G401 (cell line): ENCODE data around the gene PCDHA11. TPM values are rescaled to one million over a fixed set of nuclear protein-coding genes. Genes with fewer than 3 reads are reported as not detected.
"Not testable (repeated sequence)": the region's sequence is repeated elsewhere in the genome, so short reads cannot be mapped to it uniquely, and the experiment has no call there.

Source experiments
- DNase-seq: peaks from one replicate; pipeline ENCODE4 v3.0.0-alpha.2; 2015; ENCODE audit warnings: low spot score
- in situ Hi-C: cut with HindIII; loops from 2 replicates; pipeline ENCODE4 v1.10.0; 2016; ENCODE audit warnings: low sequenced_read_pairs, mixed read lengths
- total RNA-seq: library from RNA; depleted of rRNA; stranded (reverse); fragments of >200 nt; shearing (Covaris generic); gene quantifications from 2 replicates; pipeline ENCODE4 v1.2.3, GENCODE V29; 2014; rRNA removed

Gene PCDHA11, protein sequence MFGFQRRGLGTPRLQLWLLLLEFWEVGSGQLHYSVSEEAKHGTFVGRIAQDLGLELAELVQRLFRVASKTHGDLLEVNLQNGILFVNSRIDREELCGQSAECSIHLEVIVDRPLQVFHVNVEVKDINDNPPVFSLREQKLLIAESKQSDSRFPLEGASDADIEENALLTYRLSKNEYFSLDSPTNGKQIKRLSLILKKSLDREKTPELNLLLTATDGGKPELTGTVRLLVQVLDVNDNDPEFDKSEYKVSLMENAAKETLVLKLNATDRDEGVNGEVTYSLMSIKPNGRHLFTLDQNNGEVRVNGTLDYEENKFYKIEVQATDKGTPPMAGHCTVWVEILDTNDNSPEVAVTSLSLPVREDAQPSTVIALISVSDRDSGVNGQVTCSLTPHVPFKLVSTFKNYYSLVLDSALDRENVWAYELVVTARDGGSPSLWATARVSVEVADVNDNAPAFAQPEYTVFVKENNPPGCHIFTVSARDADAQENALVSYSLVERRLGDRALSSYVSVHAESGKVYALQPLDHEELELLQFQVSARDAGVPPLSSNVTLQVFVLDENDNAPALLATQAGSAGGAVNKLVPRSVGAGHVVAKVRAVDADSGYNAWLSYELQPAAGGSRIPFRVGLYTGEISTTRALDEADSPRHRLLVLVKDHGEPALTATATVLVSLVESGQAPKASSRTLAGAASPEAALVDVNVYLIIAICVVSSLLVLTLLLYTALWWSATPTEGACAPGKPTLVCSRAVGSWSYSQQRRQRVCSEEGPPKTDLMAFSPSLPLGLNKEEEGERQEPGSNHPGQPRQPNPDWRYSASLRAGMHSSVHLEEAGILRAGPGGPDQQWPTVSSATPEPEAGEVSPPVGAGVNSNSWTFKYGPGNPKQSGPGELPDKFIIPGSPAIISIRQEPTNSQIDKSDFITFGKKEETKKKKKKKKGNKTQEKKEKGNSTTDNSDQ
- total RNA-seq: 6.6 and 7.1 TPM in 2 replicates

- in situ Hi-C loops: no loop called here
- DNase-seq: peak; percentile 81
These were observed at the start of gene PCDHA11 for GRCh38 chr5:140868721-140869554. Gene PCDHA11 (plus strand): TSS chr5:140868957. CDS start chr5:140869104, 147 bp downstream.

DNA sequence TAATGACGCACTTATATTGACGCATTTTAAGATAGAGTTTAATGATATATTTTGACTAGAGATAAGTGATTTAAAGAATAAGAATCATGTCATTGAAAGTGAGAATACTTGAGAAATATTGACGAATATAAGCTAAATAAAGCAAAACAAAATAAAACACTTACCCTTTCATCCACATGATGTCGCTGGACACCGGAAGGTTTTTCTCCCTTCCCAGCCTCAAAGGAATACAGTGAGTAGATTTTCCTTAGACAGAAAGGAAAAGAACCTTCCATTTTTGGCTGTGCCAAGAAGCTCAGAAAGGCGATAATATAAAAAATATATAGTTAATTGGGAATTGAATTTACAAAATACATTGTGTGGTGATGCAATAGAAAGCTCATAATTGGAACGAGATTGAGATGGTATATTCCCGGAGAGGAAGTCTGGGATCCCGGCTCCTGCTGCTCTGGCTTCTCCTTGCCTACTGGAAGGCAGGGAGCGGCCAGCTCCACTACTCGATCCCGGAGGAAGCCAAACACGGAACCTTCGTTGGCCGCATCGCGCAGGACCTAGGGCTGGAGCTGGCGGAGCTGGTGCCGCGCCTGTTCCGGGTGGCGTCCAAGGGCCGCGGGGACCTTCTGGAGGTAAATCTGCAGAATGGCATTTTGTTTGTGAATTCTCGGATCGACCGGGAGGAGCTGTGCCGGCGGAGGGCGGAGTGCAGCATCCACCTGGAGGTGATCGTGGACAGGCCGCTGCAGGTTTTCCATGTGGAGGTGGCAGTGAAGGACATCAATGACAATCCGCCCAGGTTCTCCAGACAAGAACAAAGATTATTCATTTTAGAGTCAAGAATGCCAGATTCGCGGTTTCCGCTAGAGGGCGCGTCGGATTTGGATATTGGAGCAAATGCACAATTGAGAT, 47.1 kb upstream of the PCDHA11 start, which contains the start of gene PCDHA5:
PCDHA5 (plus strand) TSS at position 239 of the 906 bp plus-strand sequence.
- in situ Hi-C loops: no loop called here
- peak; percentile 57 for DNase-seq

DNA sequence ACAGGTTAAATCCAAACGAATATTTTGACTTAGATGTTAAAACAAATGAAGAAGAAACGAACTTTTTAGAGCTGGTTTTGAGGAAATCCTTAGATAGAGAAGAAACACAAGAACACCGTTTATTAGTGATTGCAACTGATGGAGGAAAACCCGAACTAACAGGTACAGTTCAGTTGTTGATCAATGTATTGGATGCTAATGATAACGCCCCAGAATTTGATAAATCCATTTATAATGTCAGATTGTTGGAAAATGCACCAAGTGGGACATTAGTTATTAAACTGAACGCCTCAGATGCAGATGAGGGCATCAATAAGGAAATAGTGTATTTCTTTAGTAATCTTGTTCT, 46.5 kb upstream of the PCDHA11 start:
- in situ Hi-C loops: no loop called here
- no peak for DNase-seq

- DNase-seq, in situ Hi-C loops: not testable (repeated sequence)
These were observed 45.8 kb upstream of the PCDHA11 start for GRCh38 chr5:140822969-140823368.

DNA sequence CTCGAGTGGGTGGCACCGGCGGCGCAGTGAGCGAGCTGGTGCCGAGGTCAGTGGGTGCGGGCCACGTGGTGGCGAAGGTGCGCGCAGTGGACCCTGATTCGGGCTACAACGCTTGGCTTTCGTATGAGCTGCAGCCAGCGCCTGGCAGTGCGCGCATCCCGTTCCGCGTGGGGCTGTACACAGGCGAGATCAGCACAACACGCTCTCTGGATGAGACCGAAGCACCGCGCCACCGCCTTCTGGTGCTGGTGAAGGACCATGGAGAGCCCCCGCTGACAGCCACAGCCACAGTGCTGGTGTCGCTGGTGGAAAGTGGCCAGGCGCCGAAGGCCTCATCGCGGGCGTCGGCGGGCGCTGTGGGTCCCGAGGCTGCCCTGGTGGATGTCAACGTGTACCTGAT, 45.3 kb upstream of the PCDHA11 start:
- DNase-seq: no peak
- in situ Hi-C loops: no loop called here

GRCh38 chr5:140827704-140828361, 40.9 kb upstream of the PCDHA11 start, which contains the start of gene PCDHA6:
Gene PCDHA6 (plus strand): TSS chr5:140827960. CDS start chr5:140828092, 132 bp downstream.
- in situ Hi-C loops: no loop called here
- DNase-seq: peak; percentile 27

DNA sequence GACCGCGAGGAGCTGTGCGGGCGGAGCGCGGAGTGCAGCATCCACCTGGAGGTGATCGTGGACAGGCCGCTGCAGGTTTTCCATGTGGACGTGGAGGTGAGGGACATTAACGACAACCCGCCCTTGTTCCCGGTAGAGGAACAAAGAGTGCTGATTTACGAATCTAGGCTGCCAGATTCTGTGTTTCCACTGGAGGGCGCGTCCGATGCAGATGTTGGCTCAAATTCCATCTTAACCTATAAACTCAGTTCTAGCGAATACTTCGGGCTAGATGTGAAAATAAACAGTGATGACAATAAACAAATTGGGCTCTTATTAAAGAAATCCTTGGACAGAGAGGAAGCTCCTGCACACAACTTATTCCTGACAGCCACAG, 40.4 kb upstream of the PCDHA11 start:
- DNase-seq: peak; percentile 11
- in situ Hi-C loops: no loop called here

DNA sequence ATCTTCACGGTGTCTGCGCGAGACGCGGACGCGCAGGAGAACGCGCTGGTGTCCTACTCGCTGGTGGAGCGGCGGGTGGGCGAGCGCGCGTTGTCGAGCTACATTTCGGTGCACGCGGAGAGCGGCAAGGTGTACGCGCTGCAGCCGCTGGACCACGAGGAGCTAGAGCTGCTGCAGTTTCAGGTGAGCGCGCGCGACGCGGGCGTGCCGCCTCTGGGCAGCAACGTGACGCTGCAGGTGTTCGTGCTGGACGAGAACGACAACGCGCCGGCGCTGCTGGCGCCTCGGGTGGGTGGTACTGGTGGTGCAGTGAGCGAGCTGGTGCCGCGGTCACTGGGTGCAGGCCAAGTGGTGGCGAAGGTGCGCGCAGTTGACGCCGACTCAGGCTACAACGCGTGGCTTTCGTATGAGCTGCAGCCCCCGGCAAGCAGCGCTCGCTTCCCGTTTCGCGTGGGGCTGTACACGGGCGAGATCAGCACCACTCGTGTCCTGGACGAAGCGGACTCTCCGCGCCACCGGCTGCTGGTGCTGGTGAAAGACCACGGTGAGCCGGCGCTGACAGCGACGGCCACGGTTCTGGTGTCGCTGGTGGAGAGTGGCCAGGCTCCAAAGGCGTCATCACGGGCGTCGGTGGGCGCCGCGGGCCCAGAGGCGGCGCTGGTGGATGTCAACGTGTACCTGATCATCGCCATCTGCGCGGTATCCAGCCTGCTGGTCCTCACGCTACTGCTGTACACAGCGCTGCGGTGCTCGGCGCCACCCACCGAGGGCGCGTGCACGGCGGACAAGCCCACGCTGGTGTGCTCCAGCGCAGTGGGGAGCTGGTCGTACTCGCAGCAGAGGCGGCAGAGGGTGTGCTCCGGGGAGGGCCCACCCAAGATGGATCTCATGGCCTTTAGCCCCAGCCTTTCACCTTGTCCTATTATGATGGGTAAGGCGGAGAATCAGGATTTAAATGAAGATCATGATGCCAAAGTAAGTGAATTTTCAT, 39.0 kb upstream of the PCDHA11 start:
- DNase-seq, in situ Hi-C loops: not testable (repeated sequence)

GRCh38 chr5:140833993-140834392, 34.8 kb upstream of the PCDHA11 start, which contains the start of gene PCDHA7:
Gene PCDHA7 (plus strand): TSS chr5:140834269. CDS start chr5:140834384, 115 bp downstream.
- in situ Hi-C loops: no loop called here
- peak; percentile 51 for DNase-seq

DNA sequence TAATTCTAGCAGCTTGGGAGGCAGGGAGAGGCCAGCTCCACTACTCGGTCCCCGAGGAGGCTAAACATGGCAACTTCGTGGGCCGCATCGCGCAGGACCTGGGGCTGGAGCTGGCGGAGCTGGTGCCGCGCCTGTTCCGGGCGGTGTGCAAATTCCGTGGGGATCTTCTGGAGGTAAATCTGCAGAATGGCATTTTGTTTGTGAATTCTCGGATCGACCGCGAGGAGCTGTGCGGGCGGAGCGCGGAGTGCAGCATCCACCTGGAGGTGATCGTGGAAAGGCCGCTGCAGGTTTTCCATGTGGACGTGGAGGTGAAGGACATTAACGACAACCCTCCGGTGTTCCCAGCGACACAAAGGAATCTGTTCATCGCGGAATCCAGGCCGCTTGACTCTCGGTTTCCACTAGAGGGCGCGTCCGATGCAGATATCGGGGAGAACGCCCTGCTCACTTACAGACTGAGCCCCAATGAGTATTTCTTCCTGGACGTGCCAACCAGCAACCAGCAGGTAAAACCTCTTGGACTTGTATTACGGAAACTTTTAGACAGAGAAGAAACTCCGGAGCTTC, 34.2 kb upstream of the PCDHA11 start:
- DNase-seq, in situ Hi-C loops: not testable (repeated sequence)

DNA sequence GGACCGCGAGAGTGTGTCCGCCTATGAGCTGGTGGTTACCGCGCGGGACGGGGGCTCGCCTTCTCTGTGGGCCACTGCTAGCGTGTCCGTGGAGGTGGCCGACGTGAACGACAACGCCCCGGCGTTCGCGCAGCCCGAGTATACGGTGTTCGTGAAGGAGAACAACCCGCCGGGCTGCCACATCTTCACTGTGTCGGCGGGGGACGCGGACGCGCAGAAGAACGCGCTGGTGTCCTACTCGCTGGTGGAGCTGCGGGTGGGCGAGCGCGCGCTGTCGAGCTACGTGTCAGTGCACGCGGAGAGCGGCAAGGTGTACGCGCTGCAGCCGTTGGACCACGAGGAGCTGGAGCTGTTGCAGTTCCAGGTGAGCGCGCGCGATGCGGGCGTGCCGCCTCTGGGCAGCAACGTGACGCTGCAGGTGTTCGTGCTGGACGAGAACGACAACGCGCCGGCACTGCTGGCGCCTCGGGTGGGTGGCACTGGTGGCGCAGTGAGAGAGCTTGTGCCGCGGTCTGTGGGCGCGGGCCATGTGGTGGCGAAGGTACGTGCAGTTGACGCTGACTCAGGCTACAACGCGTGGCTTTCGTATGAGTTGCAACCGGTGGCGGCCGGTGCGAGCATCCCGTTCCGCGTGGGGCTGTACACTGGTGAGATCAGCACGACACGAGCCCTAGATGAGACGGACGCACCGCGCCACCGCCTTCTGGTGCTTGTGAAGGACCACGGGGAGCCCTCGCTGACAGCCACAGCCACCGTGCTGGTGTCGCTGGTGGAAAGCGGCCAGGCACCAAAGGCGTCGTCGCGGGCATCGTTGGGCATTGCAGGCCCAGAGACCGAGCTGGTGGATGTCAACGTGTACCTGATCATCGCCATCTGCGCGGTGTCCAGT, 32.9 kb upstream of the PCDHA11 start:
- DNase-seq: no peak
- in situ Hi-C loops: no loop called here

DNA sequence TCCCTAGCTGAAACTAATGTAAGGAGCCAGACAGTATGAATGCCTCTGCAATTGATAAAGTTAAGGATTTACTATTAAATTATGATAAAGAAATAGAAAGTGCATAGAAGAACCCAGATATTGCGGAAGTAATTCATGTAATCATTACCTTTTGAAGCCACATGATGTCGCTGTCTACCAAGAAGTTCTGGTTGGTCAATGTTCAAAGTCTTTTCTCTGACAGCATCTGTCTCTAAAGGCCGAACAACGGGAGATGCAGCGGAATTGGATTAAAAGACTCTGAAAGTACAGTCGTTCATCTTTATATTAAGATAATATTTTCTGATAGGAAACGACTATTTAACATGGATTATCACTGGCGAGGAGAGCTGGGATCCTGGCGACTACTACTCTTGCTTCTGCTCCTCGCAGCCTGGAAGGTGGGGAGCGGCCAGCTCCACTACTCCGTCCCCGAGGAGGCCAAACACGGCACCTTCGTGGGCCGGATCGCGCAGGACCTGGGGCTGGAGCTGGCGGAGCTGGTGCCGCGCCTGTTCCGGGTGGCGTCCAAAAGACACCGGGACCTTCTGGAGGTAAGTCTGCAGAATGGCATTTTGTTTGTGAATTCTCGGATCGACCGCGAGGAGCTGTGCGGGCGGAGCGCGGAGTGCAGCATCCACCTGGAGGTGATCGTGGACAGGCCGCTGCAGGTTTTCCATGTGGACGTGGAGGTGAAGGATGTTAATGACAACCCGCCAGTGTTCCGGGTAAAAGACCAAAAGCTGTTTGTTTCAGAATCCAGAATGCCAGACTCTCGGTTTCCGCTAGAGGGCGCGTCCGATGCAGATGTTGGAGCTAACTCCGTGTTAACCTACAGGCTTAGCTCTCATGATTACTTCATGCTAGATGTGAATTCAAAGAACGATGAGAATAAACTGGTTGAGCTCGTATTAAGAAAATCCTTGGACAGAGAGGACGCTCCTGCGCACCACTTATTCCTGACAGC, 27.5 kb upstream of the PCDHA11 start, which contains the start of gene PCDHA8:
PCDHA8 (plus strand) TSS at position 210 of the 985 bp plus-strand sequence; CDS start at position 345, 135 bp downstream.
- peak; percentile 64 for DNase-seq
- in situ Hi-C loops: no loop called here

- DNase-seq: no peak
- in situ Hi-C loops: no loop called here
These were observed 25.7 kb upstream of the PCDHA11 start for GRCh38 chr5:140842798-140843733.
